ENCODE data around the gene FNIP2. TPM values are rescaled to one million over a fixed set of nuclear protein-coding genes. Genes with fewer than 3 reads are reported as not detected.

Gene FNIP2
- polyA plus RNA-seq, 1 of the 3 experiments (the other 2 are of a cell fraction), result 0.97 TPM

DNA sequence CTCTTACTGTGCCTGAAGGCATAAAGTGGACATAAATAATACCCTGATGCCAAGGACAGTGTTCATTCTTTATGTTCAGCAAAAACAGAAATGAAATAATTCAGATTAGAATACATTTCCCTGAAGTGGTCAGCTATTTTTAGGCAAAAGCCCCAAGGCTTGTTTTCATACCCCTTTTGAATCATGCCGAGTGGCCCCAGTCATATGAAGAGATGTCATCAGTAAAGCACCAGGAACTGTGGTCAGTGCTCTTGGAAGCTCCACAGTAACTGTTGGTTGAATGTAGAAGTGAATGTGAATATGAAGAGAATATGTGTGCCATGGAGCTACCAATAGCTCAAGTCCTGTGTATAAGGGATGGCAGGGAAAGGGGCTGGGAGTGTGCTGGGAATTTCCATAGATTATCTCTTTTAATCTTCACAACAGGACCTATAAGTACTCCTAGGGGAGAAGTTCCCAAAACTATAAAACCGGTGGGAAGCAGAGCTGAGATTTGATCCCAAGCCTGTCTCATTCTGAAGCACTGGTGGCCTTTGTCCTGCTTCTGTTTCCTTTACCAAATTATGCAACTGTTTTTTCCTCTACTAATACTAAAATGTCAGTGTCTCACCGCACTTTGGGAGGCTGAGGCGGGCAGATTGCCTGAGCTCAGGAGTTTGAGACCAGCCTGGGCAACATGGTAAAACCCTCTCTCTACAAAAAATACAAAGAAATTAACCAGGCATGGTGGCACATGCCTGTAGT is 52.6 kb downstream of the FNIP2 start:
- Histone ChIP-seq H3K9ac (no peak overlapping the region), H3K27ac (ENCODE audit: low read depth in 2 of 2, low read length in 1 of 2) (peak overlapping the region in 1 of 2 experiments; percentile 34; a peak in 2 of 4 replicates), H4K20me1 (ENCODE audit: insufficient read depth) (no peaks in the 10 kb centered on the region), H3K9me2 (no peaks in the 10 kb centered on the region), H3K9me3 (no peaks in the 10 kb centered on the region), H3K4me1 (ENCODE audit: control insufficient read depth in 1 of 2, insufficient read depth in 2 of 2, low read depth in 1 of 2, low read length in 1 of 2) (peaks cover 25 to 34% of the 10 kb centered on the region in 2 experiments; a peak in 3 of 4 replicates), H3K4me3 (ENCODE audit: low read depth in 2 of 2, low read length in 1 of 2) (no peak overlapping the region), H3K79me2 (ENCODE audit: insufficient read depth) (peaks cover 68% of the 10 kb centered on the region), H2AFZ (ENCODE audit: low read depth) (no peak overlapping the region), H3F3A (replicated peaks; ENCODE audit: insufficient read depth) (no peaks in the 10 kb centered on the region), H3K4me2 (no peak overlapping the region), H3K27me3 (ENCODE audit: insufficient read depth) (no peaks in the 10 kb centered on the region), H3K36me3 (replicated peaks in 1 of 2; ENCODE audit: control insufficient read depth in 1 of 2, insufficient read depth in 2 of 2, low read length in 1 of 2) (no peaks in the 10 kb centered on the region)
- ChIA-PET CTCF (interaction anchor here (0.7 to 1.1 kb wide), 3 partner anchors 9 to 91 kb away, joined by 3 read pairs; no protein-coding TSS in a partner anchor), POLR2A (no interaction called here)
- 93% methylated on average over 4 of the region's 4 CpGs for WGBS (ENCODE audit: low lambda C conversion rate)
- TF ChIP-seq MXI1 (IDR thresholded peaks at IDR 0.05; ENCODE audit: low read depth, low read length) (no peak), TCF12 (IDR thresholded peaks at IDR 0.05) (no peak), POLR2AphosphoS5 (IDR thresholded peaks at IDR 0.05; ENCODE audit: low read depth, low read length) (no peak), TEAD4 (IDR thresholded peaks at IDR 0.05; ENCODE audit: borderline replicate concordance, insufficient read depth) (no peak), MEF2A (IDR thresholded peaks at IDR 0.05; ENCODE audit: borderline replicate concordance, low read depth) (no peak), FOXM1 (IDR thresholded peaks at IDR 0.05; ENCODE audit: low read depth) (no peak), JUND (IDR thresholded peaks at IDR 0.05) (no peak), GABPA (IDR thresholded peaks at IDR 0.05; ENCODE audit: low read depth) (no peak)
- TF ChIP-seq, protein P1, sequence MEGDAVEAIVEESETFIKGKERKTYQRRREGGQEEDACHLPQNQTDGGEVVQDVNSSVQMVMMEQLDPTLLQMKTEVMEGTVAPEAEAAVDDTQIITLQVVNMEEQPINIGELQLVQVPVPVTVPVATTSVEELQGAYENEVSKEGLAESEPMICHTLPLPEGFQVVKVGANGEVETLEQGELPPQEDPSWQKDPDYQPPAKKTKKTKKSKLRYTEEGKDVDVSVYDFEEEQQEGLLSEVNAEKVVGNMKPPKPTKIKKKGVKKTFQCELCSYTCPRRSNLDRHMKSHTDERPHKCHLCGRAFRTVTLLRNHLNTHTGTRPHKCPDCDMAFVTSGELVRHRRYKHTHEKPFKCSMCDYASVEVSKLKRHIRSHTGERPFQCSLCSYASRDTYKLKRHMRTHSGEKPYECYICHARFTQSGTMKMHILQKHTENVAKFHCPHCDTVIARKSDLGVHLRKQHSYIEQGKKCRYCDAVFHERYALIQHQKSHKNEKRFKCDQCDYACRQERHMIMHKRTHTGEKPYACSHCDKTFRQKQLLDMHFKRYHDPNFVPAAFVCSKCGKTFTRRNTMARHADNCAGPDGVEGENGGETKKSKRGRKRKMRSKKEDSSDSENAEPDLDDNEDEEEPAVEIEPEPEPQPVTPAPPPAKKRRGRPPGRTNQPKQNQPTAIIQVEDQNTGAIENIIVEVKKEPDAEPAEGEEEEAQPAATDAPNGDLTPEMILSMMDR (IDR thresholded peaks at IDR 0.05), result no peak
- TF ChIP-seq, protein P2, sequence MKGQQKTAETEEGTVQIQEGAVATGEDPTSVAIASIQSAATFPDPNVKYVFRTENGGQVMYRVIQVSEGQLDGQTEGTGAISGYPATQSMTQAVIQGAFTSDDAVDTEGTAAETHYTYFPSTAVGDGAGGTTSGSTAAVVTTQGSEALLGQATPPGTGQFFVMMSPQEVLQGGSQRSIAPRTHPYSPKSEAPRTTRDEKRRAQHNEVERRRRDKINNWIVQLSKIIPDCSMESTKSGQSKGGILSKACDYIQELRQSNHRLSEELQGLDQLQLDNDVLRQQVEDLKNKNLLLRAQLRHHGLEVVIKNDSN (IDR thresholded peaks at IDR 0.05; ENCODE audit: borderline replicate concordance, low read depth), result no peak
- no peak for DNase-seq

DNA sequence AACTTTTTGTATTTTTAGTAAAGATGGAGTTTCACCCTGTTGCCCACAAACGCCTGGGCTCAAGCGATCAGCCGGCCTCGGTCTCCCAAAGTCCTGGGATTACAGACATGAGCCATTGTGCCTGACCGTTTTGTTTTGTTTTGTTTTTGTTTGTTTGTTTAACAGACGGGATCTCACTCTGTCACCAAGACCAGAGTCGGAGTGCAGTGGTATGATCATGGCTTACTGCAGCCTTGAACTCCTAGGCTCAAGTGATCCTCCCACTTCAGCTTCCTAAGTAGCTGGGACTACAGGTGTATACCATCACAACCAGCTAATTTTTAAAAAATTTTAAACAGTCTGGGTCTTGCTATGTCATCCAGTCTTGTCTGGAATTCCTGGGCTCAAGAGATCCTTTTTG is 53.5 kb downstream of the FNIP2 start:
- H3F3A ChIP-seq (replicated peaks; ENCODE audit: insufficient read depth), result no peaks in the 10 kb centered on the region
- no peaks in the 10 kb centered on the region for H3K27me3 ChIP-seq (ENCODE audit: insufficient read depth)
- ChIA-PET CTCF (interaction anchor here (0.9 kb wide), 1 partner anchor 11 kb away, joined by 3 read pairs; no protein-coding TSS in a partner anchor), POLR2A (no interaction called here)
- H3K79me2 ChIP-seq (ENCODE audit: insufficient read depth), result peaks cover 58% of the 10 kb centered on the region
- no peak overlapping the region for H3K9ac ChIP-seq
- H3K4me2 ChIP-seq, result no peak overlapping the region
- H2AFZ ChIP-seq (ENCODE audit: low read depth), result no peak overlapping the region
- no peaks in the 10 kb centered on the region for H3K9me3 ChIP-seq
- H3K4me1 ChIP-seq (ENCODE audit: control insufficient read depth in 1 of 2, insufficient read depth in 2 of 2, low read depth in 1 of 2, low read length in 1 of 2), result peaks cover 32 to 38% of the 10 kb centered on the region in 2 experiments; a peak in 3 of 4 replicates
- H3K9me2 ChIP-seq, result no peaks in the 10 kb centered on the region
- H3K4me3 ChIP-seq (ENCODE audit: low read depth in 2 of 2, low read length in 1 of 2), result no peak overlapping the region
- H4K20me1 ChIP-seq (ENCODE audit: insufficient read depth), result no peaks in the 10 kb centered on the region
- H3K36me3 ChIP-seq (replicated peaks in 1 of 2; ENCODE audit: control insufficient read depth in 1 of 2, insufficient read depth in 2 of 2, low read length in 1 of 2), result no peaks in the 10 kb centered on the region
- no peak overlapping the region for H3K27ac ChIP-seq (ENCODE audit: low read depth in 2 of 2, low read length in 1 of 2)
- WGBS (ENCODE audit: low lambda C conversion rate), result 95% methylated on average over 7 of the region's 7 CpGs
- no peak for DNase-seq
- TF ChIP-seq EP300 (IDR thresholded peaks at IDR 0.05; ENCODE audit: borderline replicate concordance in 1 of 2, low read depth in 1 of 2, low read length in 1 of 2) (no peak), RAD21 (IDR thresholded peaks at IDR 0.05; ENCODE audit: low read length) (no peak), GABPA (IDR thresholded peaks at IDR 0.05; ENCODE audit: low read depth) (no peak), NRF1 (IDR thresholded peaks at IDR 0.05; ENCODE audit: low read depth, low read length) (no peak), FOSL2 (IDR thresholded peaks at IDR 0.05; ENCODE audit: borderline replicate concordance, low read depth) (no peak), SMC3 (IDR thresholded peaks at IDR 0.05; ENCODE audit: low read depth, low read length) (no peak)
- TF ChIP-seq, protein P3, sequence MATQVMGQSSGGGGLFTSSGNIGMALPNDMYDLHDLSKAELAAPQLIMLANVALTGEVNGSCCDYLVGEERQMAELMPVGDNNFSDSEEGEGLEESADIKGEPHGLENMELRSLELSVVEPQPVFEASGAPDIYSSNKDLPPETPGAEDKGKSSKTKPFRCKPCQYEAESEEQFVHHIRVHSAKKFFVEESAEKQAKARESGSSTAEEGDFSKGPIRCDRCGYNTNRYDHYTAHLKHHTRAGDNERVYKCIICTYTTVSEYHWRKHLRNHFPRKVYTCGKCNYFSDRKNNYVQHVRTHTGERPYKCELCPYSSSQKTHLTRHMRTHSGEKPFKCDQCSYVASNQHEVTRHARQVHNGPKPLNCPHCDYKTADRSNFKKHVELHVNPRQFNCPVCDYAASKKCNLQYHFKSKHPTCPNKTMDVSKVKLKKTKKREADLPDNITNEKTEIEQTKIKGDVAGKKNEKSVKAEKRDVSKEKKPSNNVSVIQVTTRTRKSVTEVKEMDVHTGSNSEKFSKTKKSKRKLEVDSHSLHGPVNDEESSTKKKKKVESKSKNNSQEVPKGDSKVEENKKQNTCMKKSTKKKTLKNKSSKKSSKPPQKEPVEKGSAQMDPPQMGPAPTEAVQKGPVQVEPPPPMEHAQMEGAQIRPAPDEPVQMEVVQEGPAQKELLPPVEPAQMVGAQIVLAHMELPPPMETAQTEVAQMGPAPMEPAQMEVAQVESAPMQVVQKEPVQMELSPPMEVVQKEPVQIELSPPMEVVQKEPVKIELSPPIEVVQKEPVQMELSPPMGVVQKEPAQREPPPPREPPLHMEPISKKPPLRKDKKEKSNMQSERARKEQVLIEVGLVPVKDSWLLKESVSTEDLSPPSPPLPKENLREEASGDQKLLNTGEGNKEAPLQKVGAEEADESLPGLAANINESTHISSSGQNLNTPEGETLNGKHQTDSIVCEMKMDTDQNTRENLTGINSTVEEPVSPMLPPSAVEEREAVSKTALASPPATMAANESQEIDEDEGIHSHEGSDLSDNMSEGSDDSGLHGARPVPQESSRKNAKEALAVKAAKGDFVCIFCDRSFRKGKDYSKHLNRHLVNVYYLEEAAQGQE (IDR thresholded peaks at IDR 0.05; ENCODE audit: low read depth, low read length), result no peak
- TF ChIP-seq, protein P4, sequence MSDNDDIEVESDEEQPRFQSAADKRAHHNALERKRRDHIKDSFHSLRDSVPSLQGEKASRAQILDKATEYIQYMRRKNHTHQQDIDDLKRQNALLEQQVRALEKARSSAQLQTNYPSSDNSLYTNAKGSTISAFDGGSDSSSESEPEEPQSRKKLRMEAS (IDR thresholded peaks at IDR 0.05; ENCODE audit: low read depth), result no peak
- TF ChIP-seq, protein P5, sequence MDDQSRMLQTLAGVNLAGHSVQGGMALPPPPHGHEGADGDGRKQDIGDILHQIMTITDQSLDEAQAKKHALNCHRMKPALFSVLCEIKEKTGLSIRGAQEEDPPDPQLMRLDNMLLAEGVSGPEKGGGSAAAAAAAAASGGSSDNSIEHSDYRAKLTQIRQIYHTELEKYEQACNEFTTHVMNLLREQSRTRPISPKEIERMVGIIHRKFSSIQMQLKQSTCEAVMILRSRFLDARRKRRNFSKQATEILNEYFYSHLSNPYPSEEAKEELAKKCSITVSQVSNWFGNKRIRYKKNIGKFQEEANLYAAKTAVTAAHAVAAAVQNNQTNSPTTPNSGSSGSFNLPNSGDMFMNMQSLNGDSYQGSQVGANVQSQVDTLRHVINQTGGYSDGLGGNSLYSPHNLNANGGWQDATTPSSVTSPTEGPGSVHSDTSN (IDR thresholded peaks at IDR 0.05), result no peak
- TF ChIP-seq, protein P2 (IDR thresholded peaks at IDR 0.05; ENCODE audit: borderline replicate concordance, low read depth), result no peak

All from SK-N-SH (cell line).